IPS-11a (cell line): ENCODE measurements around the gene AP2B1.

Experiments used
- H3K4me3 ChIP-seq: one replicate; pipeline ENCODE4 v1.5.1; 2013; ENCODE audit warnings: low read depth, low read length, control low read depth

Gene AP2B1

DNA sequence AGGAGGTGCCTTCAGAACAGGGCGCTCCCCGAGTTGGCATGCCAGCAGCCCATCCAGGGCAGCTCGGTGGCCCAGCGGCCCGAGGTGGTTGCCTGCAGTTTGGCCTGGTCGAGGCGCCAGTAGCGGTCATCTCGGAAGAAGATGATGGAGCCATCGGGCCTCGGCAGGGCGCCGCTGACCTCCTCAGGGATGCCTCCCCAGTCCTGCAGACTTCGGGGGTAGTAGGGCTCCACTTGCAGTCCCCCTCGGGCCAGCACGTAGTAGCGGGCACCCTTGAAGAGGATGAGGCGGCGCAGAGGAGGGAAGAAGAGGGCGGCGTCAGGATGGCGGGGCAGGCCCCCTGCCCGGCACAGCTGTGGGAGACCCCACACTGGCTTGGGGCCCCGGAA, 179.4 kb downstream of the AP2B1 start:
- no peak overlapping the region for H3K4me3 ChIP-seq

DNA sequence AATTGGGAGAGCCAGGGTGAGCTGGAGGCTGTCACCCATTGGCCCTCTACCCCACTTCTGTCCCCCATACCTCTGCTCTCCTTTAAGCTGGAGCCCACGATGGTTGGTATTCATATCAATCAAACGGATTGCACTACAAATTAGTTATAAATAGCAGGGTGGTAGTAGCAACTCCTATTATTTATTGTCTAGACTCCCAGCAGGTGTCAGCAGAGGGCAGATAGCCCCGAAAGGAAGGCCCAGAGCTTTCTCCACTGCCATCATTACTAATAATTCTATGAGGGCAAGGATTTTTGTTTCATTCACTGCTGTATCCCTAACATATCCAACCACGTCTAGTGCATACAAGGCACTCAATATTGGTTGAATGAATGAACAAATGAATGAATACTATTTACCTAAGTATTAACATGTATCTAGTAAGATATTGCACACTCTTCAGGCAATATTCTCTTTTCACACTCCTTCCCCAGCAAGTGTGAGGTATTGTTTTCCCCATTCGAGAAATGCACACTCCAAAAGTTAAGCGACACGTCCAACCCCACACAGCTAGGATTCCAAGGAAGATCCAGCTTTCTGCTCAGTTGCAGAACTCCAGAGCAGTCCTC, 179.9 kb downstream of the AP2B1 start:
- H3K4me3 ChIP-seq: no peak overlapping the region

DNA sequence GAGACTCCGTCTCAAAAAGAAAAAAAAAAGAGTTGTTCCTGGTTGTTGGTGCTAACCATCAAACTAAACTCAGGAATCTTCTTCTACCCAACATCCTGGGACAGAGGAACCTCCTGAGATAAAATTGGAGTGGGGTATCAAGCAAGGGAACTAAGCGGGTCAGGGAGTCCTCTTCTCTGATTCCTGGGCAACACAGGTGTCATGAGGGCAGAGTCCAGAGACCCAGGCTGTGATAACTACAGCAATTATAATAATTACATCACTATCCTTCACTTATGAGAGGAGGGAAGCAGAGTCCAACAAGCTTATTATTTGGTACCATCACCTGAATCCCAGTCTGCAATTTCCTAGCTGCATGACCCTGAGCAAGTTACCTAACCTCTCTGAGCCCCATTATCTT, 181.7 kb downstream of the AP2B1 start:
- no peak overlapping the region for H3K4me3 ChIP-seq

DNA sequence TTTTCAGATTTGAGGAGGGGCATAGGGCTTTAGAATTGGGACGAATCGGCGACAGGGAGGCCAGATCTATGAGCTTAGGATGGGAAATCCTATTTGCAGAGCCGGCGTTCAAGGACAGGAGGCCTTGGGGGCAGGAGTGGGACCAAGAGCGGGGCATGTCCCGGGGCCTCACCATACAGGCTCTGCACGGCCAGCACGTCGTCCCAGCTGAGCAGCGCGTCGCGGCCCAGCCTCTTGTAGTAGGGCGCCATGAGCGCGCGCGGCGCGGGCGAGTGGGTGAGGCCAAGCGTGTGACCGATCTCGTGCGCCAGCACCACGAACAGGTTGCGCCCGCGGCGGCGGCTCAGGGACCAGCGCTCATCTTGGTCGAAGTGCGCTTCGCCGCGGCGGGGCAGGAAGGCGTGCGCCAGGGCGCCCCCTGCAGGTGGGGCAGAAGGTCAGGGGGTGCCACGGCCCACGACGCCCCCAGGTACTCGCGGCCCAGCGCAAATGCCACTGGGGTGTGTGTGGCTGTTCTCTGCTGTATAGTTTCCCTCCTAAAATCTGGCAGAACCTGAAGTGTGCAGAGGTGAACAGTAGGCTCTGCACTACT, 182.9 kb downstream of the AP2B1 start:
- no peak overlapping the region for H3K4me3 ChIP-seq

DNA sequence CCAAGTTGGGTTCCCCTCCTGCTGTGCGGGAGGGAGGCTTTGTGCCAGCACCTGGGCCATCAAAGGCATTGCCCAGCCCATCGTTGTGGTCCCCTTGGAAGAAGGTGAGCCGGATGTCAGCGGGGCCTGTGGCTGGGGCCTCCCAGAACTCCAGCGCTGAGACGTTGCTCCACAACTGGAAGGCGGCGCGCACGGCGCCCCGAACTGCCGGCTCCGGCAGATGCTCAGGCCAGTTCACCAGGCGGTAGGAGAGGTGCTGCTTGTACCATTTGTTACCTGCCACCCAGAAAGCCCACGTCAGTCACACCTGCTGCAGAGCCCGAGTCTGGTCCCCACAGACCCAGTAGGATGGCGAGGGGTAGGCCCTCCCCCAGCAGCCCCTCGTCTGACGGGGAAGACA, 186.0 kb downstream of the AP2B1 start:
- no peak overlapping the region for H3K4me3 ChIP-seq

DNA sequence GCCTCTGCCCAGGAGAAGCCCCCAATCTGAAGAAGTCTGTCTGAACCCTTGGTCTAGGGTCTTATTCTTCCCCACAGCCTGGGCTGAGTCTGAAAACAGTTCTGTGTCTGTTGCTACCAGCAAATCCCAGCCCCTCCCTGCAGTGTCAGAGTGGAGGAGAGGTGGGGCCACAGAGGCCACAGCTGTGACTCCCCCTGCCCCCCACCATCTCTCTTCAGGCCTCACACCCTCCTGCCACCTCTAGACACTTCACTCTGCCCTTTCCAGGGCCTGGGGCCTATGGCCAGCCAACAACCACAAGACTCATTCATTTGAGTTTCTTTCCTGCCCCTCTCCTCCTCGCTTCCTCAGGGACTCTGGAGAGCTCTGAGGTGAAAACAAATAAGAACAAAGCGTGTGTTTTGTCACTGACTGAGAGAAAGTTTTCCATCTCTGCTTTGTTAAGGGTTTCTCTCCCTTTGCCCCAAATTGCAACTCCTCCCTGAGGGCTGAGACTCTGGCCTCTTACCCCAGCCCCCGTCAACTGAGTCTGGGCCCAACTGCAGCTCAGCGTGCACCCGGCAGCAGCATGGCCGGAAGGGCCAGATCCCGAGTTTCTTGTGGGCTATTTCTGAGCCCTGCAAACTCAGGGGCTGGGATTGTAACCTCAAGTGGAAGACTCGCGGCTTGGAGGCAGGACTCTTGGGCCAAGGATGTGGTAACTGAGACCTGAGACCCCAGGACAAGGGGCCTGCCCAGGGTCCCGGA, 186.7 kb downstream of the AP2B1 start:
- no peak overlapping the region for H3K4me3 ChIP-seq

DNA sequence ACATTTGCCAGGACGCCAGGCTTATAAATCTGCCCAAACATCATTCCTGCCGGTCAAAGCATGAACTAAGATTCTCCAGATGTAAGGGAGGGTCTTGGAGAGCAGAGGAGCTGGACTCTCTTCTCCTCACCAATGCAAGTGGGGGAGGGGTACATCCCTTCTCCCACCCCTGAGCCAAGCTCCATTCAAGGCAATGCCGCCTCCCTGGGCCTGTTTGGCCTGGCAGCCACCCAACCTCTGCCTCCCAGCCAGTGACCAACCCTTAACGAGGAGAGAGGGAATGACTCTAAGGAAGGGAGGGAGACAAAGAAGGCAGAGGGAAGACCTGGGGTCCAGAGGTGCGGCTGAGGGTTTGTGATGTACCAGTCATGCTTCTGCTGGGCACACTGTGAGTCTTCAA, 187.4 kb downstream of the AP2B1 start:
- H3K4me3 ChIP-seq: no peak overlapping the region

DNA sequence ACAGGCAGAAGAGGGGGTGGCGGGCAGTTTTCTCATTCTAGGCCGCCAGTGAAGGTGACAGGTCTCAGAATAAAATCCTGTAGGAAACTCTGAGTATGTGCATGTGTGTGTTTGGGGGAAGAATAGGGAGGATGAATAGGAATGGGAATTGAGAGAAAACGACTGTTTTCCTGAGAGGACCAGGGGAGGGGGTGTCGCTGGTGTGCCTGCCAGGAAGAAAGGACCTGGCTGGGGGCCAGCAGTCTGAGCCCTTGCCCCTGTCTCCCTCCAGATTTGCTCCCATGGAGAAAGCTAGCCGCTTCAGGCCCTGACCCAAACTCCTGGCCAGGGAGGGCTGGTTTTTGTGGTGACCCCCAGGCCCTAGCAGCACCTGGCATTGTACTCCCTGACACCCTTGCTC, 187.9 kb downstream of the AP2B1 start:
- no peak overlapping the region for H3K4me3 ChIP-seq

DNA sequence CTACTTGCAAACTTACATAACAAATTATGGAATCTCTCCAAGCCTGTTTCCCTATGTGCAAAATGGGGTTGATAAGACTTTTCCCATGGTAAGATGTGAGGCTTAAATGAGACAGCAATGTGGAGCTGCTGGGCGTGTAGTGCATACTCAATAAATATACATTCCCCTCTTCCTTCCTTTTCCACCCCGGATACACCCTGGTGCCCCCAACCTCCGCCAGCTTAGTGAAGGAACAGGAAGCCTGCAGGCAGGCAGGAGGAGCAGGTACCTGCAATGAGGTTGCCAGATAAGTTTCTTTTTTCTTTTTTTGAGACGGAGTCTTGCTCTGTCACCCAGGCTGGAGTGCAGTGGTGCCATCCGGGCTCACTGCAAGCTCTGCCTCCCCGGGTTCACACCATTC, 188.5 kb downstream of the AP2B1 start:
- H3K4me3 ChIP-seq: no peak overlapping the region
